Measurements from ENCODE around the gene SLC25A4.
A peak's percentile ranks its signal among the peaks of the same experiment; 100 is the strongest.

Gene SLC25A4

DNA sequence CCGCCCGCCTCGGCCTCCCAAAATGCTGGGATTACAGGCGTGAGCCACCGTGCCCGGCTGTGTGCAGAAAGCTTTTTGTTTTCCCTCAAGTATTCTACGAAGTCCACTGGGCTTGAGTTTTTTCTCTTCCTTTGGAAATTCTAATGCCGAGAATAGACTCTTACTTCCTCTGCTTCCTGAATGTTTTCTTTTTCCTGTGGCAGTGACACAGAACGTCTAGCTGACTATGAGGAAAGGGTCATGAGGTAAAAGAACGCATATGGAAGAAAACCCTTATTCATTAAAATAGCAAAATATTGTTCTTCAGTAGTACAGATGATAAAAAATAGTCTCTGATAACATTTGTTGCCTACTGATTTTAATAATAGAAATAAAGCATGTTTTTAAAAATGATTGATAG lies 4.9 kb upstream of the SLC25A4 start:
- TF ChIP-seq, protein P1, sequence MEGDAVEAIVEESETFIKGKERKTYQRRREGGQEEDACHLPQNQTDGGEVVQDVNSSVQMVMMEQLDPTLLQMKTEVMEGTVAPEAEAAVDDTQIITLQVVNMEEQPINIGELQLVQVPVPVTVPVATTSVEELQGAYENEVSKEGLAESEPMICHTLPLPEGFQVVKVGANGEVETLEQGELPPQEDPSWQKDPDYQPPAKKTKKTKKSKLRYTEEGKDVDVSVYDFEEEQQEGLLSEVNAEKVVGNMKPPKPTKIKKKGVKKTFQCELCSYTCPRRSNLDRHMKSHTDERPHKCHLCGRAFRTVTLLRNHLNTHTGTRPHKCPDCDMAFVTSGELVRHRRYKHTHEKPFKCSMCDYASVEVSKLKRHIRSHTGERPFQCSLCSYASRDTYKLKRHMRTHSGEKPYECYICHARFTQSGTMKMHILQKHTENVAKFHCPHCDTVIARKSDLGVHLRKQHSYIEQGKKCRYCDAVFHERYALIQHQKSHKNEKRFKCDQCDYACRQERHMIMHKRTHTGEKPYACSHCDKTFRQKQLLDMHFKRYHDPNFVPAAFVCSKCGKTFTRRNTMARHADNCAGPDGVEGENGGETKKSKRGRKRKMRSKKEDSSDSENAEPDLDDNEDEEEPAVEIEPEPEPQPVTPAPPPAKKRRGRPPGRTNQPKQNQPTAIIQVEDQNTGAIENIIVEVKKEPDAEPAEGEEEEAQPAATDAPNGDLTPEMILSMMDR (IDR thresholded peaks at IDR 0.05; ENCODE audit: low read depth, low read length): no peak
- no peak overlapping the region for H3K4me3 ChIP-seq (ENCODE audit: low read depth, low read length)

DNA sequence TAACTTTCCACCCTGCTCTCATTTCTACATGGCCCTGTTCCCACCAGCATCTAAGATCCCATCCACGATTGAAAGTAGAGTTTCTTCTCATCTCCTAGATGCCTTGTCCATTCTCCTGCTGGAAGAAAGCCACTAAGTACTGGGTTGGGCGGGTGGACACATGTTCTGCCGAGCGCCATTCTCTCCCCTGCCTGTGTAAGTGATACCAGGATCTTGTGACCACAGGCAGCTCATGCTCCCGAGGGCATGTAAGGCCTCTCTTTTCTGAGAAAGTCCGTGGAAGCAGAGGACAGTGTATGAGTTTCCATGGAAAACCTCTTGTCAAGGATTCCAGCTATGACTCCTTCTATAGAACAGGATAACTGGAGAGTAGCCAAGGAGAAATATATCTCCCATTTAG lies 3.3 kb upstream of the SLC25A4 start:
- TF ChIP-seq, protein P1 (IDR thresholded peaks at IDR 0.05; ENCODE audit: low read depth, low read length): no peak

DNA sequence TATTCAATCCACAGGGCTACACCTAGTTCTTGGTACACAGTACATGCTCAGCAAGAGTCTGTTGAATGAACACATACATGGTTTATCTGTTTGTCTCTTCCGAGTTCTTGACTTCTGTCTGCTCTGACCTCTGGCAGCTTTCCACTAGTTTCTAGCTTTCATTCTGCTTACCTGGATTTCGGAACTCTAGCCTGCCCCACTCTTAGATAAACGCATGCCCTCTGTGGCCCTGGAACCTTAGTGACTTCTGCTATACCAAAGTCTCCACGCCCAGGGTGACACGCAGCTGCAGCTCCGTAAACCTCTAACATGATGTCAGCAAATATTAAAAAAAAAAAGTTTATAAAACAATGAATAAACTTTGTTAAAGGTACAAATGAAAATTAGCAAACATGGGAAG lies 1.3 kb upstream of the SLC25A4 start:
- no peak overlapping the region for H3K4me3 ChIP-seq (ENCODE audit: low read depth, low read length)
- TF ChIP-seq, protein P1 (IDR thresholded peaks at IDR 0.05; ENCODE audit: low read depth, low read length): no peak

More for the DNA sequence above, 3.3 kb upstream of the SLC25A4 start:
- H3K4me3 ChIP-seq (ENCODE audit: low read depth, low read length): no peak overlapping the region

DNA sequence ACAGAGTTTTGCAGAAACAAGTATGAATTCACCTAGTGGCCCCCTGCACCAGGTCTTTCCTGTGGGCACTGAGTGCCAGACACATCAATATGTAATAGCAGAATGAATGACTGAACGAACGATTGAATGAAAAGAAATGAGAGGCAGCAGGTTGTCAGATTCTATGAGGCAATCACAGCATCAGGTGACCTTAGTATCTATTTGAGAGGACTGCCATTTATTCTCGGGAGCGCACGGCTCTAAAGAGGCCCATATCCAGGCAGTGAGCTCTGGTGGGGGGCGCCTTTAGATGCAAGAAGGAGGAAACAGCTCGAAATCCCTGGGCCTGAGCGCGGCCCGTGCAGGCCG lies 528 bp upstream of the SLC25A4 start:
- H3K4me3 ChIP-seq (ENCODE audit: low read depth, low read length): peak overlapping the region; percentile 64
- TF ChIP-seq, protein P1 (IDR thresholded peaks at IDR 0.05; ENCODE audit: low read depth, low read length): no peak

DNA sequence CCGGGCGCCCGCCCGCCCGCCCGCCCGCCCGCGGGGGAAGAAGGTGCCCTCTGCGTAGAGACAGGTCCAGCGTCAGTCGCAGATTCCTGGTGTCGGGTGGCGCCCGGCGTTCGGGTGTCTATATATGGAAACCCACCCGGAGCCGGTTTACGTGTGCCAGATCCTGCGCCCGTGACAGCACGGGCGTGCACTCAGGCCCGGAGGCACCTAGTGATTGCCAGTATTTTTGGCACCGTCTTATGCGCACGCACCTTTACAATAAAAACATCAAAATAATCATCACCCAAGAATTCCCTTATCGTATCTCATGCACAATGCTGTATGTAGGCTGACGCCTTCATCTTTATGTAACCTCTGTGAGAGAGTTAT lies 519 bp downstream of the SLC25A4 start:
- TF ChIP-seq, protein P1 (IDR thresholded peaks at IDR 0.05; ENCODE audit: low read depth, low read length): no peak
- H3K4me3 ChIP-seq (ENCODE audit: low read depth, low read length): peak overlapping the region; percentile 58

DNA sequence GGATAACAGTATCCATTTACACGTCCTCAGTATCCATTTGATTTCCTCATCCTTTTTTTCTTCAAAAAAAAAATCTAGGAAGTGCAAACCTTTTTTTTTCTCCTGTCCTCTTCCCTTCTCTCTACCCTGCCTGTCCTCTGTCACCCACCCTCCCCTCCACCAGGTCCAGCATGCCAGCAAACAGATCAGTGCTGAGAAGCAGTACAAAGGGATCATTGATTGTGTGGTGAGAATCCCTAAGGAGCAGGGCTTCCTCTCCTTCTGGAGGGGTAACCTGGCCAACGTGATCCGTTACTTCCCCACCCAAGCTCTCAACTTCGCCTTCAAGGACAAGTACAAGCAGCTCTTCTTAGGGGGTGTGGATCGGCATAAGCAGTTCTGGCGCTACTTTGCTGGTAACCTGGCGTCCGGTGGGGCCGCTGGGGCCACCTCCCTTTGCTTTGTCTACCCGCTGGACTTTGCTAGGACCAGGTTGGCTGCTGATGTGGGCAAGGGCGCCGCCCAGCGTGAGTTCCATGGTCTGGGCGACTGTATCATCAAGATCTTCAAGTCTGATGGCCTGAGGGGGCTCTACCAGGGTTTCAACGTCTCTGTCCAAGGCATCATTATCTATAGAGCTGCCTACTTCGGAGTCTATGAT lies 1.7 kb downstream of the SLC25A4 start:
- TF ChIP-seq, protein P1 (IDR thresholded peaks at IDR 0.05; ENCODE audit: low read depth, low read length): no peak
- no peak overlapping the region for H3K4me3 ChIP-seq (ENCODE audit: low read depth, low read length)

DNA sequence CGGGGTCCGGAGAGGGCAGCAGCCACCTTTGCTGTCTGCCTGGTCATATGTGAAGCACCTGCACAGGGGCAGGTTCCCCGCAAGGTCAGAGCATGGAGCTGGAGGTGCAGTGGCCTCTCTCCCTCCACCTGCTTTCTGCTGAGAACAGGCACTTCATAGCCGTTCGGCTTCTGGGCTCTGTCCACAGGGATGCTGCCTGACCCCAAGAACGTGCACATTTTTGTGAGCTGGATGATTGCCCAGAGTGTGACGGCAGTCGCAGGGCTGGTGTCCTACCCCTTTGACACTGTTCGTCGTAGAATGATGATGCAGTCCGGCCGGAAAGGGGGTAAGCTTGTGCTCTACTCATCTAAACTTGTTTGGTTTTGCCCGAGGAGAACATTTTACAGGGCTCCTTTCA lies 2.5 kb downstream of the SLC25A4 start:
- no peak overlapping the region for H3K4me3 ChIP-seq (ENCODE audit: low read depth, low read length)
- TF ChIP-seq, protein P1 (IDR thresholded peaks at IDR 0.05; ENCODE audit: low read depth, low read length): no peak

All from WI38 (cell line).